Stimulated activated effector memory CD8-positive, alpha-beta T cell treated with anti-CD3 and anti-CD28 coated beads, Interleukin-12 subunit alpha, Interleukin-12 subunit beta, amount 100 ng/mL, for 72 hours (primary cell): Measurements from ENCODE around the gene NES.

ENCODE experiments used
- ATAC-seq: fragments of 150-1000 bp; cut with Tn5 transposase; 2 replicates; pipeline ENCODE4 v1.10.0; 2021
- DNase-seq, 2 donors: peaks; one replicate each; pipeline ENCODE4 v3.0.0; 2021 to 2022; ENCODE audit warnings: low spot score in 2 of 2
- H3K27ac Mint-ChIP-seq: one replicate; pipeline ENCODE4 v1.8.0; 2022; ENCODE audit warnings: mild to moderate bottlenecking, mixed read lengths
- H3K36me3 Mint-ChIP-seq: one replicate; pipeline ENCODE4 v1.8.0; 2022; ENCODE audit warnings: mild to moderate bottlenecking, mixed read lengths
- H3K4me1 Mint-ChIP-seq: one replicate; pipeline ENCODE4 v1.8.0; 2022; ENCODE audit warnings: mixed read lengths
- H3K4me3 Mint-ChIP-seq: one replicate; pipeline ENCODE4 v1.8.0; 2022; ENCODE audit warnings: mild to moderate bottlenecking, mixed read lengths
- H3K9me3 Mint-ChIP-seq: one replicate; pipeline ENCODE4 v1.8.0; 2022; ENCODE audit warnings: mixed read lengths

NES gene

GRCh38 chr1:156654700-156655099 is 22.5 kb downstream of the NES start:
- ATAC-seq (no peak), DNase-seq (no peak)
- Mint-ChIP-seq H3K27ac (no peak overlapping the region), H3K4me3 (no peak overlapping the region), H3K9me3 (no peaks in the 10 kb centered on the region), H3K36me3 (peaks cover 3% of the 10 kb centered on the region), H3K4me1 (peaks cover 37% of the 10 kb centered on the region)

GRCh38 chr1:156652992-156653355 is 24.2 kb downstream of the NES start:
- no peak for DNase-seq
- no peak overlapping the region for H3K27ac Mint-ChIP-seq
- no peak overlapping the region for H3K4me3 Mint-ChIP-seq
- ATAC-seq, result no peak
- peaks cover 20% of the 10 kb centered on the region for H3K4me1 Mint-ChIP-seq
- no peaks in the 10 kb centered on the region for H3K9me3 Mint-ChIP-seq
- H3K36me3 Mint-ChIP-seq, result no peaks in the 10 kb centered on the region

GRCh38 chr1:156652131-156652991 is 24.8 kb downstream of the NES start:
- H3K4me3 Mint-ChIP-seq, result no peak overlapping the region
- H3K36me3 Mint-ChIP-seq, result no peaks in the 10 kb centered on the region
- H3K4me1 Mint-ChIP-seq, result peaks cover 14% of the 10 kb centered on the region
- no peak for DNase-seq
- no peaks in the 10 kb centered on the region for H3K9me3 Mint-ChIP-seq
- no peak for ATAC-seq
- H3K27ac Mint-ChIP-seq, result no peak overlapping the region

- Mint-ChIP-seq H3K36me3 (peaks cover 7% of the 10 kb centered on the region), H3K27ac (no peak overlapping the region), H3K4me3 (no peak overlapping the region), H3K9me3 (no peaks in the 10 kb centered on the region), H3K4me1 (peaks cover 19% of the 10 kb centered on the region)
- DNase-seq (no peak), ATAC-seq (no peak)
These were observed 28.3 kb downstream of the NES start for GRCh38 chr1:156648951-156649350.

- no peaks in the 10 kb centered on the region for H3K9me3 Mint-ChIP-seq
These were observed 28.7 kb downstream of the NES start for GRCh38 chr1:156648496-156648895.

GRCh38 chr1:156647351-156647750 is 29.9 kb downstream of the NES start:
- Mint-ChIP-seq H3K36me3 (peaks cover 7% of the 10 kb centered on the region), H3K9me3 (no peaks in the 10 kb centered on the region), H3K27ac (no peak overlapping the region), H3K4me1 (peaks cover 34% of the 10 kb centered on the region), H3K4me3 (no peak overlapping the region)
- ATAC-seq, result no peak
- DNase-seq, result no peak

More at GRCh38 chr1:156648496-156648895, 28.7 kb downstream of the NES start:
- peaks cover 24% of the 10 kb centered on the region for H3K4me1 Mint-ChIP-seq
- no peak for ATAC-seq
- DNase-seq, result no peak
- H3K4me3 Mint-ChIP-seq, result no peak overlapping the region
- peaks cover 7% of the 10 kb centered on the region for H3K36me3 Mint-ChIP-seq
- H3K27ac Mint-ChIP-seq, result no peak overlapping the region

GRCh38 chr1:156646738-156647211 is 30.4 kb downstream of the NES start:
- DNase-seq (no peak), ATAC-seq (no peak)
- no peak overlapping the region for H3K27ac Mint-ChIP-seq
- peaks cover 7% of the 10 kb centered on the region for H3K36me3 Mint-ChIP-seq
- H3K9me3 Mint-ChIP-seq, result no peaks in the 10 kb centered on the region
- no peak overlapping the region for H3K4me3 Mint-ChIP-seq
- H3K4me1 Mint-ChIP-seq, result peaks cover 32% of the 10 kb centered on the region

- DNase-seq, result no peak
- no peak overlapping the region for H3K27ac Mint-ChIP-seq
- peaks cover 7% of the 10 kb centered on the region for H3K36me3 Mint-ChIP-seq
These were observed 31.5 kb downstream of the NES start for GRCh38 chr1:156645666-156646065.

GRCh38 chr1:156645056-156645455 is 32.2 kb downstream of the NES start:
- DNase-seq (no peak), ATAC-seq (no peak)
- Mint-ChIP-seq H3K9me3 (no peaks in the 10 kb centered on the region), H3K4me3 (no peak overlapping the region), H3K36me3 (peaks cover 12% of the 10 kb centered on the region), H3K4me1 (peaks cover 43% of the 10 kb centered on the region), H3K27ac (no peak overlapping the region)

More at GRCh38 chr1:156645666-156646065, 31.5 kb downstream of the NES start:
- no peaks in the 10 kb centered on the region for H3K9me3 Mint-ChIP-seq
- ATAC-seq, result no peak
- H3K4me3 Mint-ChIP-seq, result no peak overlapping the region
- peaks cover 43% of the 10 kb centered on the region for H3K4me1 Mint-ChIP-seq

- Mint-ChIP-seq H3K36me3 (peaks cover 12% of the 10 kb centered on the region), H3K4me1 (peaks cover 43% of the 10 kb centered on the region), H3K27ac (no peak overlapping the region), H3K4me3 (no peak overlapping the region), H3K9me3 (no peaks in the 10 kb centered on the region)
- no peak for DNase-seq
- no peak for ATAC-seq
These were observed 32.6 kb downstream of the NES start for GRCh38 chr1:156644640-156645039.

GRCh38 chr1:156644146-156644545 is 33.1 kb downstream of the NES start:
- peak overlapping the region; percentile 67 for H3K4me3 Mint-ChIP-seq
- no peak overlapping the region for H3K27ac Mint-ChIP-seq
- DNase-seq (no peak), ATAC-seq (peak; percentile 2)
- peaks cover 12% of the 10 kb centered on the region for H3K36me3 Mint-ChIP-seq
- peaks cover 43% of the 10 kb centered on the region for H3K4me1 Mint-ChIP-seq
- no peaks in the 10 kb centered on the region for H3K9me3 Mint-ChIP-seq

- H3K4me3 Mint-ChIP-seq, result peak overlapping the region; percentile 67
- peak; percentile 88 for ATAC-seq
- no peak for DNase-seq
These were observed 33.5 kb downstream of the NES start for GRCh38 chr1:156643778-156644092.

GRCh38 chr1:156643049-156643777 is 34.0 kb downstream of the NES start:
- peak overlapping the region; percentile 67 for H3K4me3 Mint-ChIP-seq
- no peak for ATAC-seq
- H3K27ac Mint-ChIP-seq, result no peak overlapping the region
- H3K36me3 Mint-ChIP-seq, result peaks cover 12% of the 10 kb centered on the region
- no peak for DNase-seq
- H3K9me3 Mint-ChIP-seq, result no peaks in the 10 kb centered on the region
- H3K4me1 Mint-ChIP-seq, result peaks cover 43% of the 10 kb centered on the region

More at GRCh38 chr1:156643778-156644092, 33.5 kb downstream of the NES start:
- H3K27ac Mint-ChIP-seq, result no peak overlapping the region
- peaks cover 12% of the 10 kb centered on the region for H3K36me3 Mint-ChIP-seq
- peaks cover 43% of the 10 kb centered on the region for H3K4me1 Mint-ChIP-seq
- H3K9me3 Mint-ChIP-seq, result no peaks in the 10 kb centered on the region

- H3K27ac Mint-ChIP-seq, result no peak overlapping the region
- peaks cover 12% of the 10 kb centered on the region for H3K36me3 Mint-ChIP-seq
- H3K4me1 Mint-ChIP-seq, result peaks cover 43% of the 10 kb centered on the region
- no peak for DNase-seq
- peak; percentile 3 for ATAC-seq
- H3K9me3 Mint-ChIP-seq, result no peaks in the 10 kb centered on the region
- H3K4me3 Mint-ChIP-seq, result peak overlapping the region; percentile 67
These were observed 34.8 kb downstream of the NES start for GRCh38 chr1:156642265-156643048.

GRCh38 chr1:156641761-156642264 is 35.4 kb downstream of the NES start, which contains the start of gene BCAN:
TSS of gene BCAN (plus strand) at chr1:156642117. CDS start at chr1:156646055, 3,938 bp downstream.
- DNase-seq (no peak), ATAC-seq (peak; percentile 27)
- Mint-ChIP-seq H3K9me3 (no peaks in the 10 kb centered on the region), H3K27ac (no peak within 1 kb of the TSS), H3K36me3 (peaks cover 12% of the 10 kb centered on the region), H3K4me1 (peaks cover 43% of the 10 kb centered on the region), H3K4me3 (peak within 1 kb of the TSS; percentile 67)
